HG03025 (cell line): ENCODE measurements around the gene CEBPZ.
A peak's percentile ranks its signal among the peaks of the same experiment; 100 is the strongest.
"Not testable (repeated sequence)": the region's sequence is repeated elsewhere in the genome, so short reads cannot be mapped to it uniquely, and the experiment has no call there.

Experiments
- ATAC-seq: cut with Tn5 transposase; IDR thresholded peaks from one replicate; pipeline ENCODE4 v1.9.1; 2021; ENCODE audit warnings: mild to moderate bottlenecking, moderate library complexity; ENCODE audit not compliant: unreplicated experiment, low FRiP score

CEBPZ gene

GRCh38 chr2:37225129-37225528 is 6.3 kb downstream of the CEBPZ start:
- not testable (repeated sequence) for ATAC-seq

DNA sequence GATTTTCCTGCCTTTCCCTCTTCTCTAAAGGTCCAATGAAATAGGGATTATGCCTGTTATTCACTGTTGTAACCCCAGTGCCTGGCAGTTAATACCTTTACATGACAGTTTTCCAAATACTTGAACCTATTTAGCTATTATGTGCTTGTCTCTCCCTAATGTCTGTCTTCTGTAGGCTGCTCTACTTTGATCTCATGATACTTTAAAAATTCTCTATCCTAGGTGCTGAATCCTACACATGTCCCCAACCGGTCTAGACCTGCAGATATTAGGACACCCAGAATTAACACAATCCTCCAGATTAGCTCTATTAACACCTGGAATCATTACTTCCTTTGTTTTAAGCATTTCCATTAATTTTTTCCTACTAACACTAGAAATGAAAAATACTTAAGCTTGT is 7.3 kb downstream of the CEBPZ start:
- ATAC-seq: no peak

GRCh38 chr2:37223131-37223530 is 8.3 kb downstream of the CEBPZ start:
- no peak for ATAC-seq

DNA sequence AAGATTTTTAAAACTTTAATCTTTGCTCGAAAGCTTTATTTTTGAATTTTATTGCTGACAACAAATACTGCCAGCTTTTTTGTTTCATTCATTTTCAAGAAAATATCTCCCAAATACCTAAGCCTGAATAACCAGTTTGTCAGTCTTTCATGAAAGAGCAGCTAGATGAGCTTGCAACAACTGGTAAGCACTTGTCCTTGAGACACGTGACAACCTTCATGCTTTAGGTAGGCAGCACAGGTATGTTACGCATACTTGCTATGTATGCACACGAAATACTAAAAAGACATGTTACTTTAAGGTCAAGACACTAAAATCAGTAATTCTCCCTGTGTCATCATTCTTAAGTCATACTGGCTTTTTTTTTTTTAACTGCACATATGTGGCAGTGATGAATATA is 12.3 kb downstream of the CEBPZ start:
- no peak for ATAC-seq

DNA sequence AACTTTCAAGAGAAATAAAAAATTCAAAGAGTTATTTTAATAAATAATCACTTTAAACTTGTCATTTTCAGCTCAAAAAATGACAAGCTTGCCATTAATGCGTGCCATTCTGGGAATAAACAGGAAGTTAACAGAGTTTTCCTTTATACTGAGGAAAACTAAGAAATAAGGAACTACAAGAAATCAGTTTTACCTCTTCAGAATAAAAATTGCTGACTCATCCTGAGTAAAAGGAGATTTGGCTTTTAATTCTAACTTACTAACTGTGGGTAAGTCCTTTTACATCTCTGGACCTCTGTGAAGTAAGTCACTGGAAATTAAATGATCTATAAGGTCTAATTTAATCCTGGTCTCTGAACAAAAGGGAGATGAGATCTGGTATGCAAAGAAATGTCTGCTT is 16.1 kb downstream of the CEBPZ start:
- no peak for ATAC-seq

DNA sequence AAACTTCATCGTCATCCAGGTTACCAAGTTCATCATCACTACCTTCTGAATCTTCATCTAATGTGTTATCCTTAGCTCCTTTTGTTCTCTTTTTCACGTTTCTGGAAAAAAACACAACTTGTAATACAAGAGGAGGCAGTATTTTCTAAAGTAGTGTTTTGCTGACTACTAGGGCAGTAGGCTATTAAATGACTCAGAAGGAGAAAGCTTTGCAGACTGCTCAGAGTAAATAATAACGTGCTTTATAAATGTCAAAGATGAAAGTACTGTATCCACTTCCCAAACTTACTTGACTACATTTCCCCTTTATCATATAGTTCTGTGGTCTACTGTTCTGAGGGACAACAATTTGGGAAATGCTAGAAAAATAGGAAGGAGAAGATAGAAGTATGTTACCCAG is 19.5 kb downstream of the CEBPZ start:
- ATAC-seq: no peak

- no peak for ATAC-seq
These were observed 20.2 kb downstream of the CEBPZ start for GRCh38 chr2:37211212-37211611.

GRCh38 chr2:37206760-37207159 is 24.6 kb downstream of the CEBPZ start:
- ATAC-seq: not testable (repeated sequence)

GRCh38 chr2:37205689-37206341 is 25.6 kb downstream of the CEBPZ start:
- ATAC-seq: no peak

GRCh38 chr2:37205071-37205661 is 26.2 kb downstream of the CEBPZ start:
- not testable (repeated sequence) for ATAC-seq

GRCh38 chr2:37203708-37204107 is 27.7 kb downstream of the CEBPZ start:
- ATAC-seq: no peak

- ATAC-seq: no peak
These were observed 29.6 kb downstream of the CEBPZ start for GRCh38 chr2:37201766-37202165.

DNA sequence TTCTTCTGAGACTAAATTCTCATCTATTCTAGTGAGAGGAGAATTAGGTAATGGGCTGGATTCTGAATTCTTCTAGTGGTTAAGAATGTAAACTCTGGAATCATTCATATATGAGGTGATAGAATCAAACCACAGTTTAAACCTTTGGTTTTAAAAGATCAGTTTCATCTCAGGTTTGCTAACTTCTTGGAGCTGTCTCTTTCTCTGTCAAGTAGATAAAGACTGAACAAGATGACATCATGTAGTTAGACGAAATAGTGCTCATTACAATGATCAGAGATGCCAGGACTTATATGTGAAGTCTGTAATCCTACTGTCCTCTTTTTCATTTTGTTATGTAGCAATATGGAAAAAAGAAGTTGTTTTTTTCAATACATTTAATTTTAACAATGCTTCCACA is 30.2 kb downstream of the CEBPZ start:
- no peak for ATAC-seq

DNA sequence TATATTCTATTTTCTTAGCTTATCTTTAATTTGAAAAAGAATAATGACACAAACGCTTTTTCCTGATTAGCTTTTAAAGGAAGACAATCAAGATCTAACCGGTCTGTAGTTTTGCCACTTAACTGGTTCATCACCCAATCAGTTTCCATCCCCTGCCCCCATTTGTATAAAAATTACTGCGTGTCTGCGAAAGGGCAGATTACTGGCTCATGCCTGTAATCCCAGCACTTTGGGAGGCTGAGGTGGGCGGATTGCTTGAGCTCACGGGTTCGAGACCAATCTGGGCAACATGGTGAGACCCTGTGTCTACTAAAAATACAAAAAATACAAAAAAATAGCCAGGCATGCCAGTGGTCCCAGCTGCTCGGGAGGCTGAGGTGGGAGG is 32.7 kb downstream of the CEBPZ start:
- no peak for ATAC-seq

DNA sequence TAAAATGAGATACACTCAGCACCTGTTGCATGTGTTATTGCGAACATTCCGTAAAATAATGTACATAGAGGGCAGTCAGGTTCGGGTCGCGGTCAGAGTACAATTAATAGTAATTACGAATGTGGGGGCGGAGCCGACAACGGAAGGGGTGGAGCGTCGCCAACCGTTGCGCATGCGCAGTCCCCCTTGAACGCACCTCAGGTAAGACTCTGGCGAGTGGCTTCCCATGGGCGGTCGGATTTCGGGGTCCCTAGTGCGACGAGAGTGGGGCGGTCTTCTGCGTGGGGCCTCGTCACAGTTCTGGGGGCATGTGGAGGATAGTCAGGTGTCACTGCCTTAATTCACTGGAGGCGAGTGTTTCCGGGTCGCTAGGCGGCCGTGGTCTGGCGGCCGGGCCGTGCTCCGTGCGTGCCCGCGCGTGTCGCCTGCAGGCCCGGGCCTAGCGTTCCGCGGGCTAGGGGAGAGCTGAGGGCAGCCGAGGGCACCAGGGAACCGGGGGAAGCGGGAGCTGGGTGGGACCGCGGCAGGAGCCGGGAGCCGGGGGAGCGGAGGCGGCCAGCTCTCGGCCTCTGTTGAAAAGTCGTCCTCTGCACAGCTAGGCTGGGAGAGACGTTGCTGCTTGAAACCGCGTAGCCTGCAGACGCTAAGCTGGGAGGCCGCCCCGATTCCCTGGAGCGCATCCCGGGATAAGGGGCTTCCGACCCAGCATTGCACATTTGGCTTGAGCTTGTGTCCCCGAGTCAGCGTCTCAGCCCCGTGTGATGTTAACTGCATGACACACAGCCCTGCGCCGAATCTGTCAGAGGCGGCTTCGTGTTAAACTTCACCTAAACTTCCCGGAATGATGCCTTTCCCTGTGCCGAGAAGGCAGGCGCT is 34.8 kb downstream of the CEBPZ start, which contains the start of gene CEBPZOS:
Gene CEBPZOS, plus strand, starts transcription at position 177 of the 876 bp plus-strand sequence. CDS start 3,209 bp downstream, outside the sequence.
- peak; percentile 51 for ATAC-seq

DNA sequence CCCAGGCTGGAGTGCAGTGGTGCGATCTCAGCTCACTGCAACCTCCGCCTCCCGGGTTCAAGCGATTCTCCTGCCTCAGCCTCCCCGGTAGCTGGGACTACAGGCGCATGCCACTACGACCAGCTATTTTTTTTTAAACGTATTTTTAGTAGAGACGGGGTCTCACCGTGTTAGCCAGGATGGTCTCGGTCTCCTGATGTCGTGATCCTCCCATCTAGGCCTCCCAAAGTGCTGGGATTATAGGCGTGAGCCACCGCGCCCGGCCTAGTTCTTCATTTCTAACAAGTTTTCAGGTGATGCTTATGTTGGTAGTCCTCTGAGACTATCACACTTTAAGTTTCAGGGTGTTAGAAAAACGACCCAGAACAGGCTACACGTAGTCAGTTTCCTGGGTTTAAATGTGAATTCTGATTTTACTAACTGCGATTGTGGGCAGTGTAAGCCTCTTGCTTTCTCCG is 35.5 kb downstream of the CEBPZ start:
- ATAC-seq: not testable (repeated sequence)

DNA sequence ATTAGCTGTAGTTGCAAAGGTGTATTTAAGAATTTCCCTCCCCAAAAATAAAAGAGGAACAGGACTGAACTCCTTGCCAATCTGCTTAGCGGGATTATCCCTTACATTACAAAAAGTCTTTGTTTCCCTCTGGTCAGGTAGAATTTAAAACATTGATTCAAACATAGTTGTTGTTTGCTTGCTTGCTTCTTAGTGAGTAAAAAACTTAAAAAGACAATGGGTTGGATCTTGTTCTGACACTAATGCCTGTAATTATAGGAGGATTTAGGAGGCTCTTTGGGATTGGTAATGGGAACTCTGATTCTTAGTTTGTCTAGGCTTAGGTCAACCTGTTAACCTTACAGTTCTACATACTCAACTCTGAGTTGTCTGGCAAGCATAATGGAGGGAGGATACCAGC is 38.8 kb downstream of the CEBPZ start:
- no peak for ATAC-seq

DNA sequence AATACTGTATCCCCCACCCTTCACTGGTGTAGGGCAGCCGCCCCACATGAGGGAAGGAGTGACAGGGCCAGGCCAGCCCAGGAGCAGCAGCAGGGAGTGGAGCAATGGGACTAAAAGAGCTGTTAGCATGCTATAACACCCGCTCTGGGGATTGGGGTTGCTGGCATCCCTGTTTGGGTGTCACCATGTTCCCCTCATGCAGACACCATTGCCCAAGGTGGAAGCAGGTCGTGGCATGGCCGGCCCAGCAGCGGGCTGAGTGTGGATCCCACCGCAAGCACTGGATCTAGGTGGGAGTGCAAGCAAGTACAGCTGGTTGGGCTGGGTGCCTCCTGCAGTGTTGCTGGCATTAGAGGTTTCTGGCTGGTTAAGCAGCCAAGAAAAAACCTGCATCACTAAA is 39.6 kb downstream of the CEBPZ start:
- no peak for ATAC-seq

- ATAC-seq: no peak
These were observed 40.1 kb downstream of the CEBPZ start for GRCh38 chr2:37191253-37191652.

DNA sequence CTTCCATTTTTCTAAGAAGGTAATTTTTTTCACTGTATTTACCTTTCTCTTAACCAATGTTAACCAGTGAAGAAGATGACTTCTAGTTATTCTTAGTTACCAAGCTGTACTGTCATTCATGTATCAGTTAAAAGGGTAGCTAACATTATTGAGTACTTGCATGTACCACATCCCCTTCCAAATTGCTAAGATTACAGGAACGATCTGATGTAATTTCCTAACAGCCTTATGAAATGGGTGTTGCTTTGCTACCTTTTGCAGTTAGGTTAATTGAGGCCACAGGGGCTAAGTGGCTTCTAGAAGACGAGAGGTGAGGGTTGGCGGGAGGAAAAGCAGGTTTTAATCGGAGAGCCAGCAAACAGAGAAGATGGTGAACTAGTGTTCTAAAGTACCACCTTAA is 41.1 kb downstream of the CEBPZ start:
- no peak for ATAC-seq

DNA sequence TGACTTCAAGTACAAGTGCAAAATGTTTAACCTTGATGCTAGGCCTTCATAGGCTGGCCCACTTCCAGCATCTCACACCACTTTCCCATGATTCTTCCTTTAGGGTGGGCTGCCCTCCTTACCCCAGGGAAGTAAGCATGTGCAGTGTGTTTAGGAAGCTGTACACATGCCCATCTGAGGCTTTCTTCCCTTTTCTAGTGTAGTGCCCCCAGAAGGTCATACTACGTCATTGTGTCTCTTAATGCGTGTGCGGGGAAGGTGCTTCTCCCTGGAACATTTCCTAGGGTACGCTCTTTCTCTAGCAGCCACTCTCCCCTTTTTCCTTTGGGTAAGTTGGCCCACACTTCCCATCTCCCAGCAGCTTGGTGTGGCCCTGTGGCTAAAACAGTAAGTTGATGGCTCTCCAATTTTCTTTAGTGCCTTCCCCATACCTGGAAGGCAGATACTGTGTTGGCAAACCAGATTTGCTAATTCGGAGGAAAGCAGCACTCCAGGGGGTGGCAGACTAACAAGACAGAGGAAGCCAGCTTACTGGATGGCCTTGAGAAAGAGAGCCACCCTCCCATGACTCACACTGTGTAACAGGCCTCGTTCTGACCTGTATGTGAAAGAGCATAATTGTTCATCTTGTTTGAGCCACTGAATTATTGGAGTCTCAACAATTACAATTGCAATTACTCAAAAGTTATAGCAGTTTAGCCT is 41.8 kb downstream of the CEBPZ start:
- no peak for ATAC-seq
